Muscle of back (tissue), 13 donors: ENCODE measurements around the gene OR9A4. TPM values are rescaled to one million over a fixed set of nuclear protein-coding genes. Genes with fewer than 3 reads are reported as not detected.
A peak's percentile ranks its signal among the peaks of the same experiment; 100 is the strongest.
"Not testable (repeated sequence)": the region's sequence is repeated elsewhere in the genome, so short reads cannot be mapped to it uniquely, and the experiment has no call there.

Experiments
- DNase-seq, 3 donors: peaks; one replicate each; pipeline versions ENCODE4 v3.0.0 to v3.0.0-alpha.2; 2013
- long read RNA-seq, 9 donors: transcript quantifications; one replicate each; lab custom pipeline, GENCODE V29; 2026
- polyA plus RNA-seq, 10 donors: library from polyadenylated mRNA; unstranded; fragments of 120-200 nt; gene quantifications; one replicate each; pipeline ENCODE4 v1.2.1, GENCODE V29; 2013; ENCODE audit not compliant: insufficient read length in 10 of 10

Gene OR9A4, protein sequence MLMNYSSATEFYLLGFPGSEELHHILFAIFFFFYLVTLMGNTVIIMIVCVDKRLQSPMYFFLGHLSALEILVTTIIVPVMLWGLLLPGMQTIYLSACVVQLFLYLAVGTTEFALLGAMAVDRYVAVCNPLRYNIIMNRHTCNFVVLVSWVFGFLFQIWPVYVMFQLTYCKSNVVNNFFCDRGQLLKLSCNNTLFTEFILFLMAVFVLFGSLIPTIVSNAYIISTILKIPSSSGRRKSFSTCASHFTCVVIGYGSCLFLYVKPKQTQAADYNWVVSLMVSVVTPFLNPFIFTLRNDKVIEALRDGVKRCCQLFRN
- polyA plus RNA-seq = not detected
- long read RNA-seq, donor 1 = 0 reads
- long read RNA-seq, donor 2 = 0 reads
- long read RNA-seq, donor 3 = 0 reads
- long read RNA-seq, donor 4 = 0 reads
- long read RNA-seq, donor 5 = 0 reads
- long read RNA-seq, donor 6 = 0 reads
- long read RNA-seq, donor 7 = 0 reads
- long read RNA-seq, donor 8 = 0 reads
- long read RNA-seq, donor 9 = 0 reads

DNA sequence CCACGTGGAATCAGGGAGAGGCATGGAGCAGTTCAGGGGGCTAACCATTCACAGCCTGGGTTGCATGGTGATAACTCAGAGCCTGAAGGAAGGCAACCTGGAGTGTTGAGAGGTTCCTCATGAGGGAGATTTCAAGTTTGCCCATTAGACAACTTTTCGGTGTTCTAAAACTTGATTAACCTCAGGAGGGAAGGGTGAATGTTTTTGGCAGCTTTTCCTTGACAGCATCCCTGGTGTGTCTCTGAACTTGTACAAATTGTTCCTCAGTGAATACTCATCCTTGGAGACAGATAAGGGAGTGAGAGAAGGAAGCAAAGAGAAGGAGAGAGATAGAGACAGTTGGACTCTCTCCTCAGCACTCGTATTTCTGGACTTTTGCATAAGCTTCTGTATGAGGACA lies at the start of gene OR9A4:
OR9A4 (plus strand) TSS at position 301 of the 400 bp plus-strand sequence. CDS start 2,477 bp downstream, outside the sequence.
- no peak for DNase-seq

DNA sequence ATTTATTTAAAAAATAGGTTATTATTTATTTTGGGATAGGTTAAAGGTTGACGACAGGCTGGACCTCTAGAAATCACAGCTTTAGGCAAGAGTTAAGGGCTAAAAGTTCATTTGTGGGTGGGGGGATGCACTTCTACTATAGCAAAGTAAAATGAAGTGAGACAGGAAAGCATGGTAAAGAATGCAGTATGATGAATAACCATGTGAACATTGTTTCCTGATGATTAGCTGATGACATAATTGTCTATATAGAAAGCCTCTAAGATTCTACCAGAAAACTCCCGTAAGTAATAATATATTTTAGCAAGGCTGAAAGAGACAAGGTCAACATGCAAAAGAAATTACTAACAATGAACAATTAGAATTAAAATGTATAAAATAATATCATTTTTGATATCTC lies 49.2 kb upstream of the OR9A4 start:
- no peak for DNase-seq

DNA sequence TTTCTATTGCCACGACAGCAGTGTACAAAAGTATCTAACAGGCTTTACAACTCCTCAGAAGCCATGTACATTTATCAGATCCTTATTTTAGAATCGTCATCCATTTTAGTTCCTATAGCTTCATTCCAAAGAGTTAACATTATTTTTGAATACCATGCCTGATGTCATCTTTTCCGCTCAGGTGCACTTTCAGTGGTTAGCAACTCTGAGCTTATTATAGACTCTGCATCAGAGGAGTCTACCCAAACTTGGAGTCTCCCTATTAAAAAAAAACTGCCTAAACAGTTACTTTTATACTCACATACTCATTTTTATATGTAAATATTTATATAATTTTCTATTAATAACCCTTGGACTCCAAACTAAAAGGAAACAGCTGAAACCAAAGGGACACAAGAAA lies 43.3 kb upstream of the OR9A4 start:
- no peak for DNase-seq

DNA sequence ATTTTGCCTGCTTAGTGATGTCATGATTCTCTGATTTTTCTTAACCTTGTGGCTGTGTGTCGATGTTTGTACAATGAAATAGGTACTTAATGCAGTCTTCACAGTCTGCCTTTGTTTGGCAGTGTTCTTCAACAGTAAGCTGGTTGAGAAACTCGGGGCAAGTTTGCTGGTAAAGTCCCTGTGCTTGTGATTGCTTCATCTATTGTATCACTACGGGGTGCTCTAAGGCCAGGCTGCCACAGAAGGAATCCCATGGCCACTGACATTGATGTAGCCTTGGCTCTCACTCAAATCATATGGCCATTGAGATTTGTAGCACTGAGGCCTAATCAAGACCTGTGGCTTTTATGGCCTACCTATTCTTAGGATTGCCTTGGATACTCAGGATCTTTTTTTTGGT lies 41.4 kb upstream of the OR9A4 start:
- no peak for DNase-seq

DNA sequence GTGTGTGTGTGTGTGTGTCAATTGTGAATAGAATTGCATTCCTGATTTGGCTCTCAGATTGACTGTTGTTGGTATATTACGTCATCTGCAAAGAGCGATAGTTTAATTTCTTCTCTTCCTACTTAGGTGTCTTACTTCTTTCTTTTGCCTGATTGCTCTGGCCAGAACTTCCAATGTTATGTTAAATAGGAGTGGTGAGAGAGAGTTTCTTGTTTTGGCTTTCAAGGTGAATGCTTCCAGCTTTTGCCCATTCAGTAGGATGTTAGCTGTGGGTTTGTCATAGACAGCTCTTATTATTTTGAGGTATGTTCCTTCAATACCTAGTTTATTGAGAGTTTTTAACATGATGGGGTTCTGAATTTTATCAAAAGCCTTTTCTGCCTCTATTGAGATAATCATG lies 40.7 kb upstream of the OR9A4 start:
- no peak for DNase-seq

DNA sequence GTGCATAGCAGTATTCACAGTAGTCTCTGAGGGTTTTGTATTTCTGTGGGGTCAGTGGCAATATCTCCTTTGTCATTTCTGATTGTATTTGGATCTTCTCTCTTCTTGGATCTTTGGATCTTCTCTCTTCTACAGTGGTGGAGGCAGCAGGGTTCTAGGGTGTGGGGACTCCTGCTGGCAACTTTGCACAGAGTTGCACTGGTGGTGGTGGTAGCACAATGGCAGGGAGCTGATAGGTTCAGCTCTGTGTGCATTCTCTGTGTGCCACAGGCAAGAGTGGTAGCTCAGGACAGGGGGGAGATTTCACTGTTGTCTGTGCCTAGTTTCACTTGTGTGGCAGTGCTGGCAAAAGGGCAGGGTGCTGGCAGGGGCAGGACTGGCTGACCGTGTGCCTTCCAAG lies 39.8 kb upstream of the OR9A4 start:
- DNase-seq = no peak

DNA sequence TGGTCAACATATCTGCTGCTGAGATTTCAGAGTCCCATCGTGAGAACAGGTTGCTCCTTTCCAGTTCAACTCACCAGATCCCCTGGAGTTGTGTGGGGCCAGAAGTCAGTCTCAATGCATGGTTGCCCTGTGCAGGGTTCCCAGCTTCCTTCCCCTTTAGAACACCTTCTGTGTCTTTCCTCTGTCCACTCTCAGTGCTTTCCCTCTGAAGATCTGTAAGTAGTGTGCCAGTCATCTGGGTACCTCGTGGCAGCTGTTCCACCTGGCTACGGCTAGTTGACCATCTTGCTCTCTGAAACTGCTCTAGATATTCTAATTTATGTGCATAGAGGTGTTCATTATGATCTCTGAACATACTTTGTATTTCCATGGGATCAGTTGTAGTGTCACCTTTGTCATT lies 38.8 kb upstream of the OR9A4 start:
- DNase-seq = no peak

DNA sequence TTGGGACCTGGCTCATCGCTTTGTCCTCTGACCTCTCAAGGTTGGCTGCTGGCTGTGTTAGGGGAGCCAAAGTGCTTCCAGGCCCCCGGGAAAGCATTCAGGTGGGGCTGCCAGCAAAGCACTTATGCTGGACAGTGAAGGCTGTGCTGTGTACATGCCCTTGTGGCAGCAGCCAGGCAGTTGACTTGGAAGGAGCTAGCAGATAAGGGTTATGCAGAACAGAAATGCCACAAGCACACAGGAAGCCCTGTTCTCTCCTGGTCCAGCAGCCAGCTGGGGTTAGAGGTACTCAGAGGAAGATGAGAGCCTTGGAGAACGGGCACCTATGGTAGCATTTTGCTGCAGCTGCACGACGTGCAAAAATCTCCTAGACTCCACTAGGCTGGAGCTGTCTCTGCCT lies 35.2 kb upstream of the OR9A4 start:
- DNase-seq = no peak

DNA sequence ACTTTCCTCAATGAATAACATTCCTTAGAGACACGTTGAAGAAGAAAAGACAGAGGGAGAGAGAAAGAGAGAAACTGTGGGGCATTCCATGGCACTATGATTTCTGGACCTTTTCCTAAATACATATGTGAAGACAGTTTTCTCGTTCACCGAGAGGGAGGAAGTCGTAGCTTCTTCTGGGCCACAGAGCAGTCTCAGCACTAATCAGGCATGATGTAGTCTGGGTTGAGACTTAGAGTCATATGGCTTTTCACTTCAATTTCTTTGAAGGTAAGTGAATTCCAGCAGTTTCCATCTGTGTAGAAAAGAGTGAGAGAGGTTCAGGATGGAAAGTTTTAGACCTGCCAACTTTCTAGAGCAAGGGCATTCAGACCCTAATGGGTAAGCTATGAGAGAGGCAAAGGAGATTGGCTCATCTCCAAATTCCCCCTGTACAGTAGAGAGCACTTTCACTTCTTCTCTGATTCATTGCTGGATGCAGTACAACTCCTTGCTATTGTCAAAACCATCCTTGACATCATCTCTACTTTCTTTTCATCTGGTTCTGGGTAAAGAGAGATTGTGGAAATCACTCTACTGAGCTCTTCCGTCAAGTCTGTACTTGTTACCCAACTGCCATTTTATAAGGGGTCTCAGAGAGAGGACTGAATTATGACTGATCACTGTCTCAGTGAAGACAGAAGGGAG lies 31.5 kb upstream of the OR9A4 start:
- peak in 1 of 3 donors; percentile 2 for DNase-seq

DNA sequence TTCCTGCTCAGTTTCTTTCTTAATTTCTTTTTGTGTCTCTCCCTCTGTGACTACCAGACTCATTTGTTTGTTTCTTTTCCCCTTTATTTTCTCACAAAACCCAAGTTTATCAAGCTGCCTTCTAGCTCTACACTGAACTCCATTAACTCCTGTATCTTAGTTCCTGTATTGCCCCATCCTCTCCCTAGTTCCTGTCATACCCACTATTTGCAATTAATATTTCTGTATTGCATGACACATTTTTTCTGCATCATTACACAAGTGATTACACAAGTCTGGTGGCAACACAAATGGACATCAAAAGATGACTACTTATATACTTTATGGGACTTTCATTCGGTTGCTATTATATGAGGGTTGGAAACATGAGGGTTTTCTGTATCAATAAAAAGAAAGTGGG lies 26.9 kb upstream of the OR9A4 start:
- no peak for DNase-seq

DNA sequence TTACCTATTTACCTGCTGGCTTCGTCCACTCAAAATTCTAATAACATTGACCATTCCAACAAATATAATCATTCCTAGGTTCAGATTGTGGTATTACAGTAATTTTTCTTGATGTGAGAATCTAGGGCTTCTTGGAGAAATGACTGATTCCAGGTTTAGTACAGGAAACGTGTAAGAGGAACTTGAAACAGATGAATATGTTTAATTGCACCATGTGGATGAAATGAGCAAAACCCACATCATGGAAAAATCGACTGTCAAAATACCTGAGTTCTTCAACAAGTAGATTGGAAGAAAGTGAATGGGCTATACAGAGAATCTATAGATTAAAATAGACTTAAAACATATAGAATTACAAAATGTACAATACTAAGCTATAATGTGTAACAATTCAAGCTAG lies 24.9 kb upstream of the OR9A4 start:
- DNase-seq = no peak

DNA sequence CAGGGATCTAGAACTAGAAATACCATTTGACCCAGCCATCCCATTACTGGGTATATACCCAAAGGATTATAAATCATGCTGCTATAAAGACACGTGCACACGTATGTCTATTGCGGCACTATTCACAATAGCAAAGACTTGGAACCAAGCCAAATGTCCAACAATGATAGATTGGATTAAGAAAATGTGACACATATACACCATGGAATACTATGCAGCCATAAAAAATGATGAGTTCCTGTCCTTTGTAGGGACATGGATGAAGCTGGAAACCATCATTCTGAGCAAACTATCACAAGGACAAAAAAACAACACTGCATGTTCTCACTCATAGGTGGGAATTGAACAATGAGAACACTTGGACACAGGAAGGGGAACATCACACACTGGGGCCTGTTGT lies 16.8 kb upstream of the OR9A4 start:
- DNase-seq = not testable (repeated sequence)

DNA sequence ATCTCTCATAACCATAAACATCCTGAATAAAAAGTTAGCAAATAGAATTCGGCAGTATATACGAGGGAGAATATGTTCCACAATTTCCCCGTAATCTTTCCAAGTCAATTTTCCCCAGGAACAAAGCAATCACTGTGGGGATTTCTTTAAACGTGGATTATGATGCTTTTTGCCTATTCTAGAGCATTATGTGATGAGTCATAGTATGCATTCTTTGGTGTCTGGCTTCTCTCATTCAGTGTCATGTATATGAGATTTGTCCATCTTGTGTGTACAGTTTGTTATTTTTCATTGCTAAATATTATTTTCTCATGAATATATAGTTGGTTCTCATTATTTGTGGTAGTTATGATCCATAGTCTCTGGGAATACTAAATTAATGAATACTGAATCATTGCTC lies 9.9 kb upstream of the OR9A4 start:
- DNase-seq = no peak

DNA sequence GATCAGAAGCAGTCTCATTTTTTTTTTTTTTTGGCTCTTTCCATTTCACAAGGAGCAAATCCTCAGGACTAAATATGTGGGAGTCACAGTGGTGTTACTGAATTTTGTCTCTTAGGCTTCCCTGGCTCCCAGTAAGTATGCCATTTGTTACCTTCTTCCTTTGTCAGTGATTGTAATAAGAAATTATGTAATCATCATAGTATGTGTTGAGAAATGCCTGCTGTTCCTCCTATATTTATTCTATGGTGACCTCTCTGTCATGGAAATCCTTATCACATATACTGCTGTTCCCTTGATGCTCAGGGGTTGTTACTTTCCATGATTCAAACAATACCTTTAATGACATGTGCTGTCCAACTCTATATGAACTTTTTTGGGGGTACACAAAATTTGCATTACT lies 4.8 kb upstream of the OR9A4 start:
- DNase-seq = no peak

DNA sequence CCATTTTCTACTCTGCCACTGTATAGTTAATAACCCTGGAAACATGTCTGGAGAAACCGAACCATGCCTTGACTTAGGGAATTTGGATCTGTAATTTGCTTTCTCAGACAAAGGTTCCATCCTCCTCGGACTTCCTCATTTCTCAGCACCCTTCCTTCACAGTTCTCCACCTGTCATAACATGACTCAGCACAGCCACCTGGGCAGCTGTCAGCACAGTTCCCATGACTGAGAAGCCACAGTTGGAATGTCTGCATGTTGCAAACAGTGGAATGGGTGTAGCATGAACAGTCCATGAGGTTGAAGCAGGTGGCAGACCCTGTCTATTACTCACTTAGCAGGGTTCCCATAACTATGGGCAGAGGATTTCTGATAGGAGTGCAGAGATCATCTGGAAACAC lies 634 bp upstream of the OR9A4 start:
- no peak for DNase-seq

DNA sequence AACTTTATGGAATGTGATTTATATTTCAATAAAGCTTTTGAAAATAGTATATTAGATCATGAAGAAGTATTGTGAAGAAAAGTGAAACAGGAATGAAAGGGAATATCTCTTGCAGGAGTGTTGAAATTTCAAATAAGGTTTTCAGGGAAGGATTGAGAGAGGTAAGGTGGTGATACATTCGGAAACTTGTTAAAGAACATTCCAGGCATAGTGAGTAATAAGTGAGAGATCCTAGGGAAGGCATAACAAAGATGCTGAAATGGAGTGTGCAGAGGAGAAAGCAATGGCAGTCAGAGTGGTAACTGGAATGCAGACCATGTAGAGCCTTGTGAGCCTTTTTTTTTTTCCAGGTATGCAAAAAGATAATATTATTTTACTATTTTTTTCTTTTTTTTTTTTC lies 4.1 kb downstream of the OR9A4 start:
- DNase-seq = no peak

DNA sequence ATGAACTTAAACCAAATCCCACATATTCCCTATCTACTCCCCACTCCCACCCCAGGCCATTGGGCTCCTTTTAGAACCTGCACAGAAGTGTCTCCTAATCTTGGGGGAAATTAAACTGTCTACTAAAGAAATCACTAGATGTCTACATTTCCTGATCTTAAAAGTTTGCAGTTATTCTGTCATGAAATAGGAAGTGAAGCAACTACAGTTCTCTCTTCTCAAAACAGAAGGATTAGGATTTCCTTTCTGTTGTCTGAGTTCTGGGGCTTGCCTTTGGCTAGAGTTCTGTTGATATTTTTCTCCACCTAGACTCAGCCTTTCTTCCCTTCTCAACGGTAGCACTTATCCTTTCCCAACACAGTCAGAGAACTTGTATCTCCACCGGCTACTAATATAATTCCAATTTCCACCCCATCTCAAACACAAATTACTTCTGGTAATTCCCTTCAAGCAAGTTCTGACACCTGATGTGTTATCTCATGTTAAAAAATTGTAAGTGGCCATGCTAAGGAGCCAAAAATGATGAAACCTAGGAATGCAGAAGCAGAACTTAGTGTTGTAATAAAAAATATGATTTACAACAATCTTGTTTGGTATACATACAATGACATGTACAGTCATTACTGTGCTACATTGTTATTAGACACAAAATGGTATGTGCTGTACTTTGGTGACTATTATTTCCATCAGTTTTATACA lies 12.1 kb downstream of the OR9A4 start:
- DNase-seq = no peak

DNA sequence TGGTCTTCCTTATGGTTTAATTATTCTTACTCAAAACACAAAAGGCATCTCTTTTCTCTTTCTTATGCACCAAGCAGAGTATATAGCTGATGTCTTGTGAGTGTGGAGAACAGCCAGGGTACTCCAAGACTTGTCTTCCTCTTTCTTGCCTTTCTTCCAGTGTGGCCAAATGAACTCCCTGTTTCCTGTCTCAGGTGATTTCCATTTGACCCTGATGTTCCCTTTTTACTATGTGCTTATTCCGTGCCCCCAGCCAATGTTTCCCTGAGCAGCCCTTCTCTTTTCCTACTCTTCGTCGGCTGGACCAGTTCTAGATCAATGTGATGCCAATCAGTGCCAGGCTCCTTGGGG lies 12.6 kb downstream of the OR9A4 start:
- DNase-seq = no peak

DNA sequence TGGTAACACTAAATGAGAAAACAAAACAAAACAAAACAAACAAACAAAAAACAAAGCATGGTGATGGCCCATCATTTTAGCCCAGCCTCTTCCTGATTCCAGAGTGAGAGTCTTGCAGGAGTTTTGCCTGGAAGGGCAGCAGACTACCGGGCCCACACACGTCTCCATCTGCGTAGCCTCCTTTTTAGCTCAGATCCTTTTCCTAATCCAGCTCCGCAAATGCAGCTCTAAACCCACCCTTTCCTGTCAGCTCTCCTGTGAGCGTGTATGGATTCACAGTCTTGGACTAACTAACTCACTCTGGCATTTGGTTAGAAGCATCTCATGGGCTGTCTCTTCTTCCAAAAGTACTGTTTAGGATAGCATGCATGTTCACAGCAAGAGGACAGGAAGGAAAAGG lies 14.0 kb downstream of the OR9A4 start:
- no peak for DNase-seq

DNA sequence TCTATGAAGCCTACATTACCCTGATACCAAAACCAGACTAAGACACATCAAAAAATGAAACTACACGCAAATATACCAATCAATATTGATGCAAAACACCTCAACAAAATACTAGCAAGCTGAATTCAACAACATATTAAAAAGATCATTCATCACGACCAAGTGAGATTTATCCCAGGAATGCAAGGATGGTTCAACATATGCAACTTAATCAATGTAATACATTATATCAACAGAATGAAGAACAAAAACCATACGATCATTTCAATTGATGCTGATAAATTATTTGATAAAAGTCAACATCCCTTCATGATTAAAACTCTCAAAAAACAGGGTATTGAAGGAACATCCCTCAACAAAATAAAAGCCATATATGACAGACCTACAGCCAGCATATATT lies 24.9 kb downstream of the OR9A4 start:
- no peak for DNase-seq

DNA sequence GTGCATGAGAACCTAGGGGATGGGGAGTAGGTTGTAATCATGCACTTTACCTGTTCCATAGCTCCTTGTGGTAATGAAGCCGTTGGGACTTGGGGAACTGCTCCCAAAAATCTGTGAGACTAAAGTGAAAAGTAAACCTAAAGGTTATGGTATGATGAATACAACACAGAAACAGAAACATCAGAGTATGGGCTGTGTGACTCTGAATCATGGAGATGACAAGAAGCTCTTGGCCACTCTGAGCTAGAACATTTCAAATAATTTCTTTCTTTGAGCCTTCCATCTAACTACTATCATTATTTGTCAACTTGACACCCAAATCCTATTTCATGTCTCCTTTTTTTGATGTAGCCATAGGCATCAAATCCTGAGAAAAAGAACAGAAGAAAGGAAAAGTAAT lies 27.6 kb downstream of the OR9A4 start:
- DNase-seq = no peak

DNA sequence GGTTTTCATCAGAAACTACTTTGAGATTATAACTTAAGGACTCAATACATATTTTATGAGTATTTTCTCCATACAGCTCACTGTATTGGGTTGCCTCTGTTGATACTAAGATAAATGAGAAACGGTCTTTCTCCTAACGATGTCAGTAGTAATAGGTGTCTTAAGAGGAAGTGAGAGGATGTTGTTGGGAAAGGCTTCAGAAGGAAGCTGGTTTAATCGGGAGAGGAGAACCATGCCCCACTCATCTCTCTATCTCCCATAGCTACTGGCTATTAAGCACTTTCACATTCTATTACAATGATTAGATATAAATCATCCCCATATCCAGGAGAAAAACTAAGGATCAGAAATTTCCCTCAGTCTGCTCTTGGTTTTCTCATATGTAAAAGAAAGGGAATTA lies 28.6 kb downstream of the OR9A4 start:
- no peak for DNase-seq

DNA sequence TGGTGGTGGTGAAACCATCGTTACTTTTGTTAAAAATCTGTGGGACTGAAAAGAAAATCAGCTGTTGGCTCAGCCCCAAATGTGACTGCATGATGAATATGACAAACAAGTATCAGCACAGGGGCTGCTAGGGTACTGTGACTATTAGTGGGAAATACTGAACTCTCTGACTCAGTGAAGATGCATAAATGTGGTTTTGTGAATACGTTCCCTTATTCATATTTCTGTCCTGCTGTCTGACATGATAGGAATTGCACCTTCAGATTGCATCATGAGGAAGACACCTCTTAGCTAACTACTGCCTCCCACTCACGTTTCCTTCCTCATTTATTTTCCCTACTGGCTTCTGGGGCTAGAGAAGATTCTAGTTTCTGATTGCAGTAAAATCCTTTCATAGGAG lies 29.2 kb downstream of the OR9A4 start:
- DNase-seq = no peak
